HG02943 (cell line): ENCODE results near the gene ZBTB7C.

Experiments used
- ATAC-seq: cut with Tn5 transposase; IDR thresholded peaks from one replicate; pipeline ENCODE4 v1.9.1; 2021; ENCODE audit warnings: mild to moderate bottlenecking, low read depth, moderate library complexity; ENCODE audit not compliant: unreplicated experiment

ZBTB7C gene

GRCh38 chr18:48270929-48271328 is 138.3 kb downstream of the ZBTB7C start:
- no peak for ATAC-seq

GRCh38 chr18:48265328-48265727 is 143.9 kb downstream of the ZBTB7C start:
- no peak for ATAC-seq

GRCh38 chr18:48263914-48264902 is 145.0 kb downstream of the ZBTB7C start:
- no peak for ATAC-seq

- no peak for ATAC-seq
Measured at GRCh38 chr18:48263192-48263853, 145.9 kb downstream of the ZBTB7C start.

GRCh38 chr18:48260237-48260636 is 148.9 kb downstream of the ZBTB7C start:
- ATAC-seq, result no peak

- ATAC-seq, result no peak
Measured at GRCh38 chr18:48256848-48257247, 152.3 kb downstream of the ZBTB7C start.

- ATAC-seq, result no peak
Measured at GRCh38 chr18:48254077-48254602, 155.0 kb downstream of the ZBTB7C start.

- ATAC-seq, result no peak
Measured at GRCh38 chr18:48252525-48252924, 156.7 kb downstream of the ZBTB7C start.

GRCh38 chr18:48250918-48251317 is 158.3 kb downstream of the ZBTB7C start:
- ATAC-seq, result no peak

- ATAC-seq, result no peak
Measured at GRCh38 chr18:48250362-48250907, 158.7 kb downstream of the ZBTB7C start.

- ATAC-seq, result no peak
Measured at GRCh38 chr18:48249854-48250253, 159.3 kb downstream of the ZBTB7C start.

GRCh38 chr18:48244530-48244929 is 164.7 kb downstream of the ZBTB7C start:
- ATAC-seq, result no peak

GRCh38 chr18:48238636-48239035 is 170.5 kb downstream of the ZBTB7C start:
- ATAC-seq, result no peak

GRCh38 chr18:48238206-48238605 is 171.0 kb downstream of the ZBTB7C start:
- no peak for ATAC-seq

GRCh38 chr18:48236822-48237221 is 172.4 kb downstream of the ZBTB7C start:
- ATAC-seq, result no peak

- ATAC-seq, result no peak
Measured at GRCh38 chr18:48230467-48231113, 178.6 kb downstream of the ZBTB7C start.

GRCh38 chr18:48229552-48229981 is 179.6 kb downstream of the ZBTB7C start:
- ATAC-seq, result no peak

GRCh38 chr18:48228841-48229240 is 180.3 kb downstream of the ZBTB7C start:
- ATAC-seq, result no peak

GRCh38 chr18:48228301-48228715 is 180.9 kb downstream of the ZBTB7C start:
- ATAC-seq, result no peak

- no peak for ATAC-seq
Measured at GRCh38 chr18:48227206-48227605, 182.0 kb downstream of the ZBTB7C start.
